DND-41 (cell line): ENCODE data around the gene CDO1.

Source experiments
- EZH2 ChIP-seq: IDR thresholded peaks from 3 replicates; pipeline ENCODE4 v1.6.1; 2012; ENCODE audit warnings: borderline replicate concordance, low read depth, mild to moderate bottlenecking, moderate library complexity, low read length, inconsistent platforms; ENCODE audit not compliant: severe bottlenecking
- TF ChIP-seq, protein P1 (sequence below): IDR thresholded peaks from 2 replicates; pipeline ENCODE4 v1.5.1; 2012; ENCODE audit warnings: borderline replicate concordance, low read length, moderate library complexity, mild to moderate bottlenecking; ENCODE audit not compliant: poor library complexity, severe bottlenecking; ENCODE audit errors: extremely low read depth

GRCh38 chr5:115755675-115756074, 60.8 kb downstream of the CDO1 start:
- TF ChIP-seq, protein P1, sequence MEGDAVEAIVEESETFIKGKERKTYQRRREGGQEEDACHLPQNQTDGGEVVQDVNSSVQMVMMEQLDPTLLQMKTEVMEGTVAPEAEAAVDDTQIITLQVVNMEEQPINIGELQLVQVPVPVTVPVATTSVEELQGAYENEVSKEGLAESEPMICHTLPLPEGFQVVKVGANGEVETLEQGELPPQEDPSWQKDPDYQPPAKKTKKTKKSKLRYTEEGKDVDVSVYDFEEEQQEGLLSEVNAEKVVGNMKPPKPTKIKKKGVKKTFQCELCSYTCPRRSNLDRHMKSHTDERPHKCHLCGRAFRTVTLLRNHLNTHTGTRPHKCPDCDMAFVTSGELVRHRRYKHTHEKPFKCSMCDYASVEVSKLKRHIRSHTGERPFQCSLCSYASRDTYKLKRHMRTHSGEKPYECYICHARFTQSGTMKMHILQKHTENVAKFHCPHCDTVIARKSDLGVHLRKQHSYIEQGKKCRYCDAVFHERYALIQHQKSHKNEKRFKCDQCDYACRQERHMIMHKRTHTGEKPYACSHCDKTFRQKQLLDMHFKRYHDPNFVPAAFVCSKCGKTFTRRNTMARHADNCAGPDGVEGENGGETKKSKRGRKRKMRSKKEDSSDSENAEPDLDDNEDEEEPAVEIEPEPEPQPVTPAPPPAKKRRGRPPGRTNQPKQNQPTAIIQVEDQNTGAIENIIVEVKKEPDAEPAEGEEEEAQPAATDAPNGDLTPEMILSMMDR: no peak
- TF ChIP-seq EZH2: no peak
